NCI-H2171 (cell line): ENCODE results near the gene CACNA1G.
A peak's percentile ranks its signal among the peaks of the same experiment; 100 is the strongest.

Experiments used
- DNase-seq: peaks from one replicate; lab custom pipeline; 2025; lab: John Stamatoyannopoulos, UW

Gene CACNA1G

DNA sequence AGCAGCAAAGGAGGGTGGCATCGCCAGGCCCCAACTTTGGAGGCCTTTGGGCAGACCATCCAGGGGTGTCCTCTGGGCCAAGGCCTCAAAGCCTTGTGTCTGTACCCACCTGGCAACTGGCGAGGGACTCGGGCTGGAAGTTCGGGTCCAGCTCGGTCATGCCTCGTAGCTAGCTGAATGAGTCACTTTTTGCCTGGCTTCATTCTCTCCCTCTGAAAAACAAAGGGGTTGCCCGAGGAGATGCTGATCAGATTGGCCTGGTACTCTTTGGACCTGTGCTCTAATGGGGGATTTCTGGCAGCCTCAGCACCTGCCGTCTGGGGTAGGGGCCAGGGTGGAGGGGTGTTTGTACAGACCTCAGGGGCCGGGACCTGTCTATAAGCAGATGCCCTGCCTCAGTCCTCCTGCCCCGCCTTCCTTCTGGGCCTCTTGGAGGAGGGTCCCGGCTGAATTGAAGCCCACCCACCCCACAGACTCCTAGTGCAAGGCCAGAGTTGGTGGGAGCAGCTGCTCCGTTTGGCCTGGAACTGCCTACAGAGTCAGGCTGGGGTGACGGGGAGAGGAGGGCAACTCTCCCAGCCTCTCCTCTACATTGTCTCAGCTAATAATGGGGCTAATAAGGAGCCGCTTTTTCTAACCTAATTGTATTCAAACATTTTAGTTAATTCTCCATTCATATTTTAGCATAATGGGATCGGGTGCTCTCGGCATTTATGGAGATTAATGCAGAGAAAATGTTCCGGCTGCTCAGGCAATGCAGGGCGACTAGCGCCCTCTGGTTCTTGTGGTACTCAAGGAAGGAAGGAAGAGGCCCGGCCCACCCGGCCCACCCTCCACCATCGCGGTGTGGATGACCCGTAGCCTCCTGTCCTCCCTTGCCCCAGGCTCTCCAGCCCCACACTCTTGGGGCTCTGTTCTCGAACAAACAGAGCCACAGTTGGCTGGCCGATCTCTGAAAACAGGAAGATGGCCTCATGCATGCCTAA is 52.8 kb downstream of the CACNA1G start:
- DNase-seq: no peak

DNA sequence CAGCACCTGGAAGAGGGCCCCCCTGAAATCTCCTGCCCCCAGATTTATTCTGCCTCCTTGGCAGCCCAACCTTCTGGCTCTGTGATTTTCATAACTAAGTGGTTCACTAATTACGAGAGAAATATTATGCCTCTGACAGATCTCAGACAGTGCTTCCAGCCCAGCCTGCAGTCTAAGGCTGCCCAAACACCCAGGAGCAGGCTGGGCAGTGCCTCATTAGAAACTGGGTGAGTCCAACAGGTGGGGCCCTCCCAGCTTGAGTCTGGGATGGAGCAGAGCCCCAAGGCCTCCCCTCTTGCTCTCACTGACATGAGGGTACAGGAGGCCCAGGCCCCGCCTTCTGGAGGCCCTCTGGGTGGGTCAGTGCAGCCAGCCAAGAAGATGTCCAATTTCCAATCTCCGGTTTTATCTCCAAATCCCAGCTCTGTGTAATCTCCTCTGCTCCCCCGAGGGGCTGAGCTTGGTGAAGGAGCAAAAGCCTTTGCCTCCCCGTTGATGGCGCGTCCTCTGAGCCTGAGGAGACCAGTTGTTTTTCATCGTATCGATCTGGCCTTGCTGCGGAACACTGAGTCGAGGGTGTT is 54.0 kb downstream of the CACNA1G start:
- no peak for DNase-seq

DNA sequence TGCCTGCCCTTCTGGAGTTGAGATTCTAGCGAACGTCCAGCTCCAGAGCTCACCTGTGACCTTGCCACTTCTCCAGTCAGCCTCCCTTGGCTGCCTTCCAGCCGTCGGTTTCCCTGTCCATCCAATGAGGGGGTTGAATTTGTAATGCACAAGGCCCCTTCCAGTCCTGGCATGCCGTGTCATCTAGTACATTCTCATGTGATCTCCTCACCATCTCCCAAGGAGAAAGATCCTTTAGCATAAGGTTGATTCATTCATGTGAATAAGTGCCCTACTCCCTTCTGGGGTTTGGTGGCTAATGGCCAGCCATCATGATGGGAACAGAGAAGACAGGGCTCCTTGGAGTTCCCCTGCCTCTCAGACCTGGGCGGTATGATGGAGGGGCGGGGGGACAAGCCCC is 55.3 kb downstream of the CACNA1G start:
- no peak for DNase-seq

DNA sequence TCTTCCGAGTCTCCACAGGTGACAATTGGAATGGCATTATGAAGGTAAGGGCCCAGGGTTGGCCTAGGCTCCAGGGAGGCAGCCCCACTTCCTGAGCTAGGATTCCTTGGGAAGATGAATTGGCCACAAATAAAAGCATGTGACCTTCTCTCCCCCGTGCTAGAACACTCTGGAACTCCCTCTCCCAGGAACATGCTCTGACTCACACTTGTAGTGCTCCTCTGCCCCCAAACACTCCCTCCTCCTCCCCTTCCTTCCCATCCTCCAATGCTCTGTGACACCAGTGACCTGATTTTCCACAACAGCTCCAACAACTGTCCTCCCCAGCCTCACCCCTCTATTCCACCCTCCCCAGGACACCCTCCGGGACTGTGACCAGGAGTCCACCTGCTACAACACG is 57.8 kb downstream of the CACNA1G start:
- DNase-seq: no peak

DNA sequence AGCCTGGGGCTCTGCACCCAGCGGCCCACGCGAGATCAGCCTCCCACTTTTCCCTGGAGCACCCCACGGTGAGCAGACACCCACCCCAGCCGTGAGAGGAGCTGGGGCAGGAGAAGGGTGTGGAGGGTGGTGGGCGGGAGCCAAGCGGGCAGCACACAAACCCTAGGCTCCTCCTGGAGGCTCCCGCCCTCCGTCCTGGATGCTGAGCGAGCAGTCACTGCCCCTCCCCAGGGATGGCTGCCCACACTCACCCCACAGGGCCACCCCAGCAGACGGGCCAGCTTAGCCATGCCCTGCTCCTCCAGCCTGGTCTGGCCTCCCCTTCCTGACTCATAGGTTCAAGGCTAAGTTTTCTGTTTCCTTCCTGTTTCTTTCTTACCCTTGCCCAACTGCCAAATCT is 58.4 kb downstream of the CACNA1G start:
- no peak for DNase-seq

DNA sequence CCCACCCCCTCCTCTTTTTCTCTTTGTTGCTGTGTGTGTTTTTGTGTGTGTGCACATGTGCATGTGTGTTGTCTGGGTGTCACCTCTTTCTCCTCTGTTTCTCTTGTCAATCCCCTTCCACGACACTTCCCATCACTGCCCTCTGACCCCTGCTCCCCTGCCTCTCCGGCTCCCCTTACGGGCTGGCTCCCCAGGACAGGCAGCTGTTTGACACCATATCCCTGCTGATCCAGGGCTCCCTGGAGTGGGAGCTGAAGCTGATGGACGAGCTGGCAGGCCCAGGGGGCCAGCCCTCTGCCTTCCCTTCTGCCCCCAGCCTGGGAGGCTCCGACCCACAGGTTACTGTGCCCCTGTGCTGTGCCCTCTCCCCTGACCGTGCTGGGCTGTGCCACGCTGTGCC is 59.0 kb downstream of the CACNA1G start:
- no peak for DNase-seq

DNA sequence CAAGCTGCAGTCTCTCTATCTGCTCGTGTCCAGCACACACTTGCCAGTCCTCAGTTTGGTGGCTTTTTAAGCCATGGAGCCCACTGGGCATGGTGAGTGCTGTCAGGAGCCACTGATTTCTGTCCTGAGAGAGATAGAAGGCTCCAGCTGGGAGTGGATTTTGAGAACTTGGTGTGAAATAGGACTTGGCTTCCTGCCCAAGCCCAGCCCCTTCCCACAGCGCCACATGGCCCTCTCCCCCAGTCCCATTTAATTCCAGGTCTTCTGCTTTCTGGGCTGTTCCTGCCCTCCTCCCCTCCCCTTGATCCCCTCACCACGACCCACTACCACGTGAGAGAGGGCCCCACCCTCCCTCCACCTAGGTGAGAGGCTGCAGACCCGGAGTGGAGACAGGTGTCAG is 59.7 kb downstream of the CACNA1G start:
- no peak for DNase-seq

DNA sequence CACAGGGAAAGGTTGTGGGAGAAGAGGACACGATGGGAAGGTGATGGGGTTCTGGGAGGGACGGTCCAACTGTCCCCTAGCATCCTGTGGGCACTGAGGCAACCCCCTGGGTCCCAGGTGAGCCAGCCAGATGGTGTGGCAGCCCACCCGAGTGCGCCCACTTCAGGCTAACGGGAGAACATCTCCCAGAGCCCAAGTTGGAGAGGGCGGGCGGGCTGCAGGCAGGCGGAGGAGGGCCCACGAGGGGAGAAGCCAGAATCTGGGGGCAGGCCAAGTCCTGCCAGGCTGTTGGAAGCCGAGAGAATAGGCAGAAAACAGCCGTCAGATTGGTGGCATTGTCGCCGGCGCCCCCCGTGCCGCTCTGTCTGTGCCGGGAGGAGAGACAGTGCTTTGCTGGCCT is 60.3 kb downstream of the CACNA1G start:
- no peak for DNase-seq

DNA sequence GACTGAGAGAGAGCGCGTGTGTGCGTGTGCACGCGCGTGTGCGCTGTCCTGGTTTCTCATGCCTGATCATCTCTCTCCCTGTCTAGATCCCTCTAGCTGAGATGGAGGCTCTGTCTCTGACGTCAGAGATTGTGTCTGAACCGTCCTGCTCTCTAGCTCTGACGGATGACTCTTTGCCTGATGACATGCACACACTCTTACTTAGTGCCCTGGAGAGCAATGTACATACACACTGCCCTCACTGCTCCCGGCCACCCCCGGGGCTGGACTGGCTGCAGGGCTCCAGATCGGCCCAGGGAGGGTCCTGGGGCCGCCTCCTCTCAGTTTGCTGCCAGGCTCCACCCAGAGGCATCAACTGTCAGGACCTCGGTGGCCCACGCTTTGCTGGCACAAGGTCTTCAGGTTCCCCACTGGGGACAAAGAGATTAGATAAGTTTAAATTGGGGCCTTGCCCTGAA is 61.1 kb downstream of the CACNA1G start:
- no peak for DNase-seq

DNA sequence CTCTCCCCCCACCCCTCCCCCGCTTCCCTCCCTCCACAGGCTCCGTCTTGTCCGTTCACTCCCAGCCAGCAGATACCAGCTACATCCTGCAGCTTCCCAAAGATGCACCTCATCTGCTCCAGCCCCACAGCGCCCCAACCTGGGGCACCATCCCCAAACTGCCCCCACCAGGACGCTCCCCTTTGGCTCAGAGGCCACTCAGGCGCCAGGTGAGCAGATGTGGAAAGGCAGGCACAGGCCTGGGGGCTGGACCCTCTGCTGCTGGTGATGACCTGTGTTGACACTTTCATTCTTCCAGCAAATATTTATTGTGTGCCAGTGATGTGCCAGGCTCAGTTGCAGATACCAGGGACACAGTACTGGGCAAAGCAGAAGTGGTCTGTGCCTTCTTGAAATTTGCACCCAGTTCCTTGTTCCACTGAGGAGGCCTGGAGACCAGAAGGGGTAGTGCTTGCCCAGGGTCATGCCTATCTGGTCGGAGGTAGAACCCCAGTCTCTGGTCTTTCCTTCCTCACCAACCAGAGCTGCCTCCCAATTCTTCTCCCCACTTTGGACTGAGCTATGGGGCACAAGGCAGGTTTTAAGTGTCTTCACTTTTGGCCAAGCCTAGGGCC is 63.9 kb downstream of the CACNA1G start:
- no peak for DNase-seq

DNA sequence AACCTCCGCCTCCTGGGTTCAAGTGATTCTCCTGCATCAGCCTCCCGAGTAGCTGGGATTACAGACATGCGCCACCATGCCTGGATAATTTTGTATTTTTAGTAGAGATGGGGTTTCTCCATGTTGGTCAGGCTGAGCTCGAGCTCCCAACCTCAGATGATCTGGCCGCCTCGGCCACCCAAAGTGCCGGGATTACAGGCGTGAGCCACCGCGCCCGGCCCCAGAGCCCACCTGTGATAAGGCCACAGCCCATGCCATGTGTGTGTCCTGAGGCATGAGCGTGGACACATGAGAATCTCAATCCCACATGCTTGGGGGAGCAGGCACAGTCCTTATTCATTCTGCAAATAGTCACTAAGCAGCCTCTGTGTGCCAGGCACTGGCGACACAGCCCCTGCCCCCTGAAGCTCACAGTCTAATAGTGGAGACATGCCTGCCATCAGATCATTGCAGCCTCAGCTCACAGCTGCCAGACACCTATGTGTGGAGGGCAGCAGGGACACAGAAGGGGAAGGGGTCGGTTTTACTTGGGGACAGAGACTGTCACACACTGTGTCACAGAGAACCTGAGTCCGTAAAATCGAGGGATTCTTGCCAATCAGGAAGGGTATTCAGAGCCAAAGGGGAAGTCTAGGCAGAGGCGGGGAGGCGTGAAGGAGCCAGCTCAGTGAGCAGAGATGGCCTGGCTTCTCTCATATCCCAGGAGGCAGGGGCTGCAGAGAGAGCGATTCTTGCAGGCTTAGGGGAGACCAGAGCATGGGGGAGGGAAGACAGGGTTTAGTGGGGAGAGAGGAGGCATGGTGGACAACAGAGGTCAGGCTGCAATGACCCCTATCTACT is 64.7 kb downstream of the CACNA1G start:
- DNase-seq: no peak

DNA sequence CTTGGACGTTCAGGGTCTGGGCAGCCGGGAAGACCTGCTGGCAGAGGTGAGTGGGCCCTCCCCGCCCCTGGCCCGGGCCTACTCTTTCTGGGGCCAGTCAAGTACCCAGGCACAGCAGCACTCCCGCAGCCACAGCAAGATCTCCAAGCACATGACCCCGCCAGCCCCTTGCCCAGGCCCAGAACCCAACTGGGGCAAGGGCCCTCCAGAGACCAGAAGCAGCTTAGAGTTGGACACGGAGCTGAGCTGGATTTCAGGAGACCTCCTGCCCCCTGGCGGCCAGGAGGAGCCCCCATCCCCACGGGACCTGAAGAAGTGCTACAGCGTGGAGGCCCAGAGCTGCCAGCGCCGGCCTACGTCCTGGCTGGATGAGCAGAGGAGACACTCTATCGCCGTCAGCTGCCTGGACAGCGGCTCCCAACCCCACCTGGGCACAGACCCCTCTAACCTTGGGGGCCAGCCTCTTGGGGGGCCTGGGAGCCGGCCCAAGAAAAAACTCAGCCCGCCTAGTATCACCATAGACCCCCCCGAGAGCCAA is 65.6 kb downstream of the CACNA1G start:
- peak; percentile 50 for DNase-seq

DNA sequence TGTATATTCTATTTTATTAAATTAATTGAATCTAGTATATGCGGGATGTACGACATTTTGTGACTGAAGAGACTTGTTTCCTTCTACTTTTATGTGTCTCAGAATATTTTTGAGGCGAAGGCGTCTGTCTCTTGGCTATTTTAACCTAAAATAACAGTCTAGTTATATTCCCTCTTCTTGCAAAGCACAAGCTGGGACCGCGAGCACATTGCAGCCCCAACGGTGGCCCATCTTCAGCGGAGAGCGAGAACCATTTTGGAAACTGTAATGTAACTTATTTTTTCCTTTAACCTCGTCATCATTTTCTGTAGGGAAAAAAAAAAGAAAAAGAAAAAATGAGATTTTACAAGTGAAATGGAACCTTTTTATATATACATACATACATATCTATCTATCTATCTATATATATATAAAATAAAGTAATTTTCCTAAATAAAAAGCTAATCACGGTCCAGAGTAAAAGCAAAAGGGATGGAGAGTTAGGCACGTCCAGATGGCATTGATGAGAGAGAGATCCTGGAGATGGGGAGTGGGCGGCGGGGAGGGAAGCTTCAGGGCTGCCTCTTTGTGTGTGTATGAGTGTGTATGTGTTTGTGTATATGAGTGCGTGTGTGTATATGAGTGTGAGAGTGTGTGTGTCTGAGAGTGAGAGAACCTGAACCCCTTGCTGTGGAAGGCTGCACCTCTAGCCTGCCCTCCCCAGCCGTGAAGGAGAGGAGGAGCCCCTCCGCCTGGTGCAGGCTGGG is 66.7 kb downstream of the CACNA1G start:
- no peak for DNase-seq

DNA sequence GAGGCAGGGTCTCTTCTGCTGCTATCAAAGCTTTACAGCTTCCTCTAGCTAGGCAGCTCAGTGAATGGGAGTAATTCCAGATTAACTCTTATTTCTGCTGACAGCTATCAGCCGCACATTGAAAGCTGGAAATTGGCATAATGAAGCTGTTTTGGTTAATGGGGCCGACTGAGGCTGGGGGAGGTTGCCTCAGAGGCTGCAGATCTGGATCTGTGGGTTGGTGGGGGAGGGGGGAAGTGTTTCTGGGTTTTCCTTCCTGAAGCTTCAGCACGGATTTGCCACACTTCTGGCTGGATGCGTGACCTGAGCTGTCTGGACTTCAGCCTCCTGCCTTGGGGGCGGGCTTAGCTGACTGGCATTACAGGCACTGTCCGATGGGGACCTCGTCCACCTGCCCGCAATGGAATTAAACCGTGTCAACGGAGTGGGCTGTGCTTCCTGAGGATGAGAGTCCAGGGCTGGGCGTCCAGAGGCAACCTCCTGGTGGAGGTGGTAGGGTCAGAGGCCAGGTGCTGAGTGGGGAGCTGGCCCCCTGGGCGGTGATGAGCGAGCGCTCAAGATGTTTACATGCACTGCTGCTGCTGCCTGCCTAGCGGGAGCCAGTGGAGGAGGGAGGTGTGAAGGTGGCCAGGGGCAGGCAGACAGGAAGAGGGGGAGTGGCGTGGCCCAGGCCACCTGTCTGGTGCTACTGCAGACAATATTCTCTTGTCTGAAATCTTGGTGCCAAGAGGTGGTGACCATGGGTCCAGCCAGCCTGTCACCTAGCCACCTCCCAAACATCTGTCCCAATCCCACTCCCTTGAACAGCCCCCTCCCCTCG is 67.5 kb downstream of the CACNA1G start:
- DNase-seq: no peak

DNA sequence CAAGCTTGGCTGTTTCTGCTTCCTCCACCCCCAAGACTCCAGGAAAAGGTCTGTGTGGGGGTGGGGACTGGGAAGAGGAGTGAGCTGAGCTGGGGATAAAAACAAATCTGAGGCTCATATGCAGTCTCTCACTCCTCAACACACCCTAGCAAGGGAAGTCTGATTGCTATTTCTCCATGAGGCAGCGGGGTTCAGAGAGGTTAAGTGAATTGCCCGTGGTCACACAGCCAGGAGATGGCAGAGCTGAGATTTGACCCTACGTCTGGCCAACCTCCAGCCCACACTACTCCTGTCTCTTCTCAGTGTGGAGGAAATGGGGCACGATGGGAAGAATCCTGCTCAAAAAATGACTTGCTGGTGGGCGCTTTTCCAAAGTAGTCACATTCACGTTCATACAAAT is 69.4 kb downstream of the CACNA1G start:
- DNase-seq: no peak

DNA sequence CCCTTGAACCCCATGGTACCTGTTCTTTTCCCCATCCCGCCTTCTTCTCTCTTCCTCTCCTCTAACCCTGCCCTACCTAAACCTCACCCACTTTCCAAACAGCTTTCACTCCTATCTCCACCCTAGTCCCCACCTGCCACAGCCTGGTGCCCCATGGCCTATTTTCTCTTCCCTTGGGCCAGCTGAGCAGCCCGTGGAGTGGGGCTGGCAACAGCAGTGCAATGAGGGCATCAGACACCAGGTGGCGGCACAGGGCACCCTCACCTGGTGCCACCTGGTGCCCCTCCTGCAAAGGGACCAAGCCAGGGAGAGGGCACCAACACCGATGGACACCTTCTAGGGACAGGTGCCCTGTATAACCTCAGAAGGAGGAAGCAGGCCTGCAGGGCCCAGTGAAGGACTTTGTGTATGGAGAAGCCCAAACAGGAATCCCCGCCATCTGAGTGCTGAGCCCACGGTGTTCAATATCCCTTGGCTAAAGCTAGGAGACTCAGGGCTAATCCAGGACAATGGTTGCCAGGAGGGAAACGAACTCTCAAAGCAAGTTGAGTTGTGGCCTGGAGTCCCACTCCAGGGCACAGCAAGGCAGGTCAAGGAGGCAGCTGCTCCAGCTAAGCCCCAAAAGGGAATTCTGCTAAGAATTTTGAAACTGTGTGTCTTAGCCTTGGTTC is 70.1 kb downstream of the CACNA1G start:
- peak; percentile 41 for DNase-seq

DNA sequence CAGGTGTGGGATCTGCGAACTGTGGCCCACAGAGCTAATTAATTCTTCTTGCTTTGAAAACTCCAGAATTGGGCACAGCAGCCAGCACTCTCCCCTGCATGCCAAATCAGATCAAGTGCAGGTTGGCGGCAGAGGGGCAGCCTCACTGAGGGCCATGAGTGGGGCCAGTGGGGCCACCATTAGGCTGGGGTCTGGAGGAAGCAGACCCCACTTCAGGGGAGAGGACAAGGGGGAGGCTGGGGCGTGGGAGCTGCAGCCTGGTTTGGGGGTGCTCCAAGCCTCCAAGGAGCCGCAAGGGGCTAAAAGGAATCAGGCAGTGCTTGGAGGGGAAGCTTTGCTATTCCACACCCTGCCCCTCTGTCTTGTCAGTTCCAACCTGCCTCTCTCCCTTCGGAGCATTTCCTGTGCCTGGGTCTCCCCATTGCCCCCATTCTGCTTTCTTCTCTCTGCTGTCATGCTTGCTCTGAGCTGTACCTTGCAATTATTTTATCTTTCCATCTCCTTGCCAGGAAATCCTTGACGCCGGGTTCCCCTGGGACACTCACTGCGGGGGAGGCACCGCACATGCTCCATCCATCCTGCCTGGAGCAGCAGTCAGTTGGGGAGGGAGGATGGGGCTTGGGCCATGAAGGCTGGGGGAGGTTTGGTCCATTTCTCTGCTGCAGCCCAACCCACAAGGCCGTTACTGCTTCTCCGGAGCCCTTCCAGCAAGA is 70.8 kb downstream of the CACNA1G start:
- DNase-seq: no peak

DNA sequence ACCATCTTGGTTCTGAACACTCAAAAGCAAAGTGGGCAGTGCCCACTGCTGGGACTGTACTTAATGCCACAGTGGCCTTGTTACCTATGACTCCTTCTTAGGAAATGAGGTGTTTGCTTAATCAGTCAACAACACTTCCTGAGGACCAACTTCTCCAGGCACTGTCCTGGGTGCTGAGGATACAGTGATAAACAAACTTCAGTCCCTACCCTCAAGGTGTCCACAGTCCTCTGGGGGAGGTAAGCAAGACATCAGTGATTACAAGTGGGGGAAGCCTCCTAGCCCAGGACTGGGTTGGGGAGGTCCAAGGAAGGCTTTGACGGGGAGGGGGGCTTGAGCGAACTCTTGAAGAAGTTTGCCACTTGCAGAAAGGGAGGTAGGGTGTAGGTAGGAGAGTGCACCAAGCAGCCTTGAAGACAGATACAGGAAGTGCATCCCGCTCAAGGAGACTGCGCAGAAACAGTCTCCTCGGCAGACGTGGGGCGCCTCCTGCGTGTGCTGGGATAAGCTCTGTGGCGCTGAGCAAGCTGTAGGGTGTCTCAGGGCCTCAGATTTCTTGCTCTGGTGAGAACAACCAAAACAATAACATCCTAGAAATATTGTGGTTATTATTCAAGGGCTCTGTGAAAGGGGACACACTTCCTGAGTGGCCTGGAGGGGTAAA is 71.5 kb downstream of the CACNA1G start:
- DNase-seq: no peak
